ENCODE data around the gene SH2D7.

DNA sequence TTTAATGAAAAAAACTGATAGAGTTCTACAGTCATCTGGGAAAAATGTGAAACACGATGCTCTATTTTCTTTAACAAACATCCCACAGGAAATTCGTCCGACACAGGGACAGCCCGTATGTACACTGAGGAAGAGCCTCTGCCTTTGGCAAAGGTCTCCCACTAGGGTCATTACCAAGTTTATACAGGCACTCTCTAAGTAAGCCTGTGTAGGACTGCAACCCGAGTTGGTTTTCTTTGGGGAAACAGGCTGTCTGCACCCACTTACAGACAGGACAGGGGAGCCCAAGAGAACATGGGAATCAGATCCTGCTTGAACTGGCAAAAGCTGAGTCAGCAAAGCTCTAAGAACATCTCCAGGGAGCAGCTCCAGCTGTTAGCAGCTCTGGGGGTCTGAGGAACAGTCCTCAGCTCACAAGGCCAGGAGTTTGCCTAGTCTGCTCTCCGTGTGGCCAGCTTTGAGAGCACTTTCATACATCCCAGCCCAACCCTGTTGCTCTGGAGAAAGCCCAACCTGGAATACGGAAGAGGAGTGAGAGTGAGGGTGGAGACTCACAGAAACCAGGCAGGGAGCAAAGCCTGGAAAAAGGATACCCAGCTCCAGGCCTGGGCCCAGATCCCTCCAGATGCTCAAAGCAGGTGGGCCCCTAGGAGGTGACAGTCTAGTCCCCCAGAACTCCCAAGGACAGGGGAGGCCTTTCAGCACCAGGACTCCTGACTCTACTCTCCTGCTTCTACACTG, 16.7 kb upstream of the SH2D7 start:
- TF ChIP-seq, protein P1, sequence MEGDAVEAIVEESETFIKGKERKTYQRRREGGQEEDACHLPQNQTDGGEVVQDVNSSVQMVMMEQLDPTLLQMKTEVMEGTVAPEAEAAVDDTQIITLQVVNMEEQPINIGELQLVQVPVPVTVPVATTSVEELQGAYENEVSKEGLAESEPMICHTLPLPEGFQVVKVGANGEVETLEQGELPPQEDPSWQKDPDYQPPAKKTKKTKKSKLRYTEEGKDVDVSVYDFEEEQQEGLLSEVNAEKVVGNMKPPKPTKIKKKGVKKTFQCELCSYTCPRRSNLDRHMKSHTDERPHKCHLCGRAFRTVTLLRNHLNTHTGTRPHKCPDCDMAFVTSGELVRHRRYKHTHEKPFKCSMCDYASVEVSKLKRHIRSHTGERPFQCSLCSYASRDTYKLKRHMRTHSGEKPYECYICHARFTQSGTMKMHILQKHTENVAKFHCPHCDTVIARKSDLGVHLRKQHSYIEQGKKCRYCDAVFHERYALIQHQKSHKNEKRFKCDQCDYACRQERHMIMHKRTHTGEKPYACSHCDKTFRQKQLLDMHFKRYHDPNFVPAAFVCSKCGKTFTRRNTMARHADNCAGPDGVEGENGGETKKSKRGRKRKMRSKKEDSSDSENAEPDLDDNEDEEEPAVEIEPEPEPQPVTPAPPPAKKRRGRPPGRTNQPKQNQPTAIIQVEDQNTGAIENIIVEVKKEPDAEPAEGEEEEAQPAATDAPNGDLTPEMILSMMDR (IDR thresholded peaks at IDR 0.05): no peak
- TF ChIP-seq POLR2A (IDR thresholded peaks at IDR 0.05) (no peak), POLR2AphosphoS5 (IDR thresholded peaks at IDR 0.05) (no peak), EP300 (IDR thresholded peaks at IDR 0.05) (no peak)
